BLaER1 treated with 17β-estradiol and CSF1 and Interleukin-3, amounts not matched to agents 10 nM and 100 nM (cell line): ENCODE results near the gene ATP11A.

Experiments
- H3K27ac ChIP-seq, 11 experiments: shearing (Covaris generic); formaldehyde crosslinking; 2 replicates each; pipeline ENCODE4 v1.8.1; 2022
- H3K27me3 ChIP-seq, 11 experiments: shearing (Covaris generic); formaldehyde crosslinking; 2 replicates each; pipeline ENCODE4 v1.8.1; 2022
- H3K36me3 ChIP-seq, 11 experiments: shearing (Covaris generic); formaldehyde crosslinking; 2 replicates each; pipeline ENCODE4 v1.8.1; 2022
- H3K4me1 ChIP-seq, 10 experiments: shearing (Covaris generic); formaldehyde crosslinking; 2 replicates each; pipeline ENCODE4 v1.8.1; 2022
- H3K4me2 ChIP-seq, 11 experiments: shearing (Covaris generic); formaldehyde crosslinking; 2 replicates each; pipeline ENCODE4 v1.8.1; 2022
- H3K4me3 ChIP-seq, 10 experiments: shearing (Covaris generic); formaldehyde crosslinking; 2 replicates each; pipeline ENCODE4 v1.8.1; 2022
- H3K9ac ChIP-seq, 11 experiments: shearing (Covaris generic); formaldehyde crosslinking; 2 replicates each; pipeline ENCODE4 v1.8.1; 2022
- H3K9me3 ChIP-seq, 11 experiments: shearing (Covaris generic); formaldehyde crosslinking; replicated peaks in 1 of 11; 2 replicates each; pipeline ENCODE4 v1.8.1; 2022
- H4K20me1 ChIP-seq, 11 experiments: shearing (Covaris generic); formaldehyde crosslinking; 2 replicates each; pipeline ENCODE4 v1.8.1; 2022
- Cebpa-rat ChIP-seq, 11 experiments: shearing (Covaris generic); IDR thresholded peaks; 2 replicates each; pipeline ENCODE4 v1.8.1; 2022

The ATP11A gene

GRCh38 chr13:112892426-112893206 lies 202.8 kb downstream of the ATP11A start:
- H3K36me3 ChIP-seq = no peaks in the 10 kb centered on the region
- H3K4me2 ChIP-seq = peak overlapping the region; percentile 37 to 90 (median 70)

GRCh38 chr13:112893207-112893569 lies 203.3 kb downstream of the ATP11A start:
- TF ChIP-seq Cebpa-rat (IDR thresholded peaks at IDR 0.05) = no peak
- Histone ChIP-seq H3K4me2 (peak overlapping the region; percentile 37 to 90 (median 70)), H3K4me1 (peaks cover 29 to 48% (median 40%) of the 10 kb centered on the region in 10 experiments), H3K9ac (0 out of 22 replicates have a peak overlapping the region, but pooled peaks of 1 of the 11 experiments have one; percentile 39), H4K20me1 (peaks cover 0 to 78% (median 34%) of the 10 kb centered on the region in 11 experiments; a peak in 18 of 22 replicates), H3K27me3 (peaks cover 71 to 95% (median 86%) of the 10 kb centered on the region in 11 experiments), H3K4me3 (peak overlapping the region in 3 of 10 experiments; percentile 17 to 46 (median 32); a peak in 1 of 20 replicates), H3K9me3 (no peaks in the 10 kb centered on the region), H3K27ac (no peak overlapping the region), H3K36me3 (no peaks in the 10 kb centered on the region)

More at GRCh38 chr13:112892426-112893206, 202.8 kb downstream of the ATP11A start:
- Histone ChIP-seq H4K20me1 (peaks cover 0 to 81% (median 37%) of the 10 kb centered on the region in 11 experiments; a peak in 18 of 22 replicates), H3K4me1 (peaks cover 29 to 49% (median 40%) of the 10 kb centered on the region in 10 experiments), H3K27ac (no peak overlapping the region), H3K9ac (peak overlapping the region in 1 of 11 experiments; percentile 13; a peak in 1 of 22 replicates), H3K27me3 (peaks cover 69 to 89% (median 80%) of the 10 kb centered on the region in 11 experiments), H3K4me3 (peak overlapping the region in 6 of 10 experiments; percentile 6 to 46 (median 24); a peak in 5 of 20 replicates), H3K9me3 (no peaks in the 10 kb centered on the region)
- no peak for TF ChIP-seq Cebpa-rat (IDR thresholded peaks at IDR 0.05)

GRCh38 chr13:112893570-112894422 lies 204.0 kb downstream of the ATP11A start:
- H3K4me2 ChIP-seq = peak overlapping the region; percentile 37 to 98 (median 70)
- peaks cover 29 to 45% (median 40%) of the 10 kb centered on the region in 10 experiments for H3K4me1 ChIP-seq
- H3K4me3 ChIP-seq = peak overlapping the region in 7 of 10 experiments; percentile 32 to 64 (median 48); a peak in 6 of 20 replicates

GRCh38 chr13:112894423-112894672 lies 204.5 kb downstream of the ATP11A start:
- Histone ChIP-seq H3K9ac (peak overlapping the region in 10 of 11 experiments; percentile 36 to 69 (median 50); a peak in 13 of 22 replicates), H3K9me3 (no peaks in the 10 kb centered on the region), H3K4me3 (peak overlapping the region; percentile 50 to 73 (median 60)), H3K27ac (no peak overlapping the region), H3K4me2 (peak overlapping the region; percentile 97 to 100 (median 99)), H3K27me3 (peaks cover 79 to 97% (median 93%) of the 10 kb centered on the region in 11 experiments), H3K36me3 (no peaks in the 10 kb centered on the region), H4K20me1 (peaks cover 0 to 68% (median 38%) of the 10 kb centered on the region in 11 experiments; a peak in 18 of 22 replicates), H3K4me1 (peaks cover 29 to 45% (median 40%) of the 10 kb centered on the region in 10 experiments)
- no peak for TF ChIP-seq Cebpa-rat (IDR thresholded peaks at IDR 0.05)

More at GRCh38 chr13:112893570-112894422, 204.0 kb downstream of the ATP11A start:
- H3K27ac ChIP-seq = peak overlapping the region in 2 of 11 experiments; percentile 24 to 37; a peak in 2 of 22 replicates
- no peaks in the 10 kb centered on the region for H3K36me3 ChIP-seq
- no peaks in the 10 kb centered on the region for H3K9me3 ChIP-seq
- peaks cover 74 to 97% (median 90%) of the 10 kb centered on the region in 11 experiments for H3K27me3 ChIP-seq
- peak overlapping the region in 3 of 11 experiments; percentile 39 to 45 (median 41); a peak in 1 of 22 replicates for H3K9ac ChIP-seq
- TF ChIP-seq Cebpa-rat (IDR thresholded peaks at IDR 0.05) = no peak
- peaks cover 0 to 74% (median 34%) of the 10 kb centered on the region in 11 experiments; a peak in 18 of 22 replicates for H4K20me1 ChIP-seq

- peak overlapping the region; percentile 97 to 100 (median 99) for H3K4me2 ChIP-seq
- peaks cover 0 to 72% (median 43%) of the 10 kb centered on the region in 11 experiments; a peak in 18 of 22 replicates for H4K20me1 ChIP-seq
- H3K9ac ChIP-seq = peak overlapping the region in 10 of 11 experiments; percentile 36 to 69 (median 50); a peak in 13 of 22 replicates
- no peaks in the 10 kb centered on the region for H3K36me3 ChIP-seq
- no peak overlapping the region for H3K27ac ChIP-seq
- H3K4me1 ChIP-seq = peaks cover 29 to 45% (median 40%) of the 10 kb centered on the region in 10 experiments
- no peaks in the 10 kb centered on the region for H3K9me3 ChIP-seq
- no peak for TF ChIP-seq Cebpa-rat (IDR thresholded peaks at IDR 0.05)
- H3K27me3 ChIP-seq = peaks cover 83 to 97% (median 95%) of the 10 kb centered on the region in 11 experiments
- H3K4me3 ChIP-seq = peak overlapping the region; percentile 50 to 73 (median 60)
These were observed 205.0 kb downstream of the ATP11A start for GRCh38 chr13:112894673-112895481.

GRCh38 chr13:112895521-112896465 lies 206.0 kb downstream of the ATP11A start:
- Histone ChIP-seq H3K4me1 (peaks cover 29 to 48% (median 41%) of the 10 kb centered on the region in 10 experiments), H3K4me2 (peak overlapping the region; percentile 97 to 100 (median 99)), H3K9me3 (no peaks in the 10 kb centered on the region), H3K4me3 (peak overlapping the region; percentile 50 to 73 (median 60); a peak in 18 of 20 replicates), H3K36me3 (no peaks in the 10 kb centered on the region), H3K9ac (peak overlapping the region in 2 of 11 experiments; percentile 41 to 51; a peak in 1 of 22 replicates), H4K20me1 (peaks cover 0 to 66% (median 48%) of the 10 kb centered on the region in 11 experiments; a peak in 18 of 22 replicates), H3K27me3 (peaks cover 83 to 97% (median 95%) of the 10 kb centered on the region in 11 experiments), H3K27ac (no peak overlapping the region)
- TF ChIP-seq Cebpa-rat (IDR thresholded peaks at IDR 0.05) = no peak
